ENCODE measurements around the gene HNMT. TPM values are rescaled to one million over a fixed set of nuclear protein-coding genes. Genes with fewer than 3 reads are reported as not detected.

HNMT gene
- total and polyA plus RNA-seq, 2 of the 8 experiments (the other 6 are each of a cell fraction or from before 2014, with no cell fraction given): 1.6 to 3.6 TPM

DNA sequence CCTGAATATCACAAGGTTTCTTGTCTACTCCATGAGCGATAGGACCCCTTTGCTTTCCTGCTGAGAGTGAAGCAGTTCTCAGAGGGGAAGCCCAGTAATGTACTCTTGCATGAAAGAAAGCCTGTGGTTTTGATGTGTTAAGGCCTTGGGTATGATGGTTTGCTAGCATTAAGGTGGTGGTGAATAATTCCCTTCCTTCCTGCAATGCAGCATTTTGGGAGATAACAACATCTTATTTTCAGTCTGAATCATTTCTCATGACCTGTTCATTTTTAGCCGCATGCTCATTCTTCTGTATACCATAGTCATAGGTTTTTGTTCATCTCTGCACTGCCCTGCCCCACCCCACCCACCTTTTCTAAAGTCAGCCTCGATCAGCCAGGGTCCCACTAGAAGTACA lies 66.2 kb downstream of the HNMT start:
- no peak overlapping the region for H2BK5ac ChIP-seq (ENCODE audit: low read depth, low read length)
- no peak overlapping the region for H3K4ac ChIP-seq (replicated peaks; ENCODE audit: insufficient read length, low read depth, low read length)
- H3K18ac ChIP-seq (ENCODE audit: extremely low read depth, low read length): no peak overlapping the region
- no peak overlapping the region for H2AK5ac ChIP-seq (ENCODE audit: low read depth, low read length)
- ChIA-PET CTCF (ENCODE audit: partially characterized antibody) (interaction anchor here (2.6 kb wide), 1 partner anchor 10 kb away, joined by 9 read pairs; no protein-coding TSS in a partner anchor), POLR2A (ENCODE audit: partially characterized antibody) (no interaction called here)
- H3K27me3 ChIP-seq (replicated peaks in 1 of 4; ENCODE audit: control insufficient read depth in 3 of 4, extremely low read depth in 1 of 4, insufficient read depth in 3 of 4, low read length in 3 of 4): no peaks in the 10 kb centered on the region
- no peak overlapping the region for H3K4me2 ChIP-seq (ENCODE audit: insufficient read depth in 1 of 2, low read depth in 2 of 2, low read length in 2 of 2)
- no peak overlapping the region for H4K5ac ChIP-seq (ENCODE audit: insufficient read length, low read depth, low read length)
- H2BK15ac ChIP-seq (ENCODE audit: low read length): no peak overlapping the region
- no peaks in the 10 kb centered on the region for H3K79me1 ChIP-seq (ENCODE audit: low read depth, low read length)
- H3K23ac ChIP-seq (ENCODE audit: insufficient read length): no peak overlapping the region
- peaks cover 0 to 2% of the 10 kb centered on the region in 2 experiments for H4K20me1 ChIP-seq (replicated peaks in 1 of 2; ENCODE audit: control insufficient read depth in 1 of 2, insufficient read depth in 2 of 2, low read length in 2 of 2)
- H3K9ac ChIP-seq (replicated peaks in 1 of 4; ENCODE audit: extremely low read depth in 1 of 4, low read depth in 3 of 4, low read length in 3 of 4): no peak overlapping the region
- H3K36me3 ChIP-seq (ENCODE audit: control insufficient read depth in 2 of 4, insufficient read depth in 4 of 4, low read length in 3 of 4): no peaks in the 10 kb centered on the region
- no peak overlapping the region for H3K56ac ChIP-seq (replicated peaks; ENCODE audit: insufficient read length, low read depth, low read length)
- no peak overlapping the region for H2BK12ac ChIP-seq (ENCODE audit: low read depth, low read length)
- no peaks in the 10 kb centered on the region for H3K79me2 ChIP-seq (ENCODE audit: control insufficient read depth in 1 of 2, insufficient read depth in 2 of 2, low read length in 2 of 2)
- WGBS, 2 experiments (ENCODE audit: extremely low coverage in 1 of 2, insufficient coverage in 1 of 2, insufficient read length in 1 of 2, insufficient replicate concordance in 2 of 2, low coverage in 1 of 2, low lambda C conversion rate in 2 of 2, missing lambda C conversion rate in 1 of 2): 87% methylated on average over 3 of the region's 3 CpGs; no CpG with 5 or more reads in 1 of the 2 experiments
- H2BK120ac ChIP-seq (replicated peaks; ENCODE audit: low read depth, low read length): no peak overlapping the region
- H4K8ac ChIP-seq (ENCODE audit: extremely low read depth, insufficient read depth, low read length): no peak overlapping the region
- no peak overlapping the region for H3K4me3 ChIP-seq (ENCODE audit: extremely low read depth in 1 of 4, insufficient read depth in 2 of 4, low read depth in 3 of 4, low read length in 4 of 4)
- H3K14ac ChIP-seq (ENCODE audit: insufficient read length): no peak overlapping the region
- H3K9me3 ChIP-seq (ENCODE audit: insufficient read depth in 2 of 2, low read depth in 1 of 2, low read length in 1 of 2): no peaks in the 10 kb centered on the region
- H3K23me2 ChIP-seq (ENCODE audit: low read depth, low read length): no peaks in the 10 kb centered on the region
- no peaks in the 10 kb centered on the region for H3K4me1 ChIP-seq (replicated peaks in 1 of 4; ENCODE audit: control insufficient read depth in 3 of 4, insufficient read depth in 4 of 4, low read length in 3 of 4)
- H2BK20ac ChIP-seq (ENCODE audit: low read length): no peak overlapping the region
- no peak for FAIRE-seq
- no peak overlapping the region for H3K27ac ChIP-seq (ENCODE audit: low read depth, low read length)
- DNase-seq (ENCODE audit: low read depth in 1 of 2, low spot score in 2 of 2): no peak
- H2AFZ ChIP-seq (ENCODE audit: low read length): no peak overlapping the region
- no peak overlapping the region for H4K91ac ChIP-seq (replicated peaks; ENCODE audit: insufficient read length, low read length)
- no peak for TF ChIP-seq BCL11A (IDR thresholded peaks at IDR 0.05; ENCODE audit: low read depth in 2 of 2, low read length in 2 of 2)
- TF ChIP-seq CEBPB (IDR thresholded peaks at IDR 0.05; ENCODE audit: low read depth, low read length): no peak
- no peak for TF ChIP-seq NRF1 (IDR thresholded peaks at IDR 0.05; ENCODE audit: low read depth, low read length)
- TF ChIP-seq POU5F1 (IDR thresholded peaks at IDR 0.05; ENCODE audit: low read depth, low read length): no peak
- TF ChIP-seq TAF1 (IDR thresholded peaks at IDR 0.05; ENCODE audit: low read depth, low read length): no peak
- no peak for TF ChIP-seq SRF (IDR thresholded peaks at IDR 0.05; ENCODE audit: low read depth, low read length)
- no peak for TF ChIP-seq POLR2A (IDR thresholded peaks at IDR 0.05; ENCODE audit: control extremely low read depth in 1 of 2, low read depth in 2 of 2, low read length in 2 of 2)
- no peak for TF ChIP-seq KDM4A (IDR thresholded peaks at IDR 0.05; ENCODE audit: low read depth, low read length, severe bottlenecking)
- no peak for TF ChIP-seq PHF8 (conservative IDR thresholded peaks at IDR 0.05; ENCODE audit: low read depth, low read length)
- TF ChIP-seq MAFK (IDR thresholded peaks at IDR 0.05; ENCODE audit: low read depth, low read length): no peak
- no peak for TF ChIP-seq POLR2AphosphoS5 (IDR thresholded peaks at IDR 0.05; ENCODE audit: low read depth, low read length)
- no peak for TF ChIP-seq RXRA (IDR thresholded peaks at IDR 0.05; ENCODE audit: insufficient read depth, low read depth, low read length)
- TF ChIP-seq RAD21 (IDR thresholded peaks at IDR 0.05 in 1 of 2, conservative IDR thresholded peaks at IDR 0.05 in 1 of 2; ENCODE audit: low read depth in 2 of 2, low read length in 2 of 2): no peak
- no peak for TF ChIP-seq GABPA (IDR thresholded peaks at IDR 0.05; ENCODE audit: borderline replicate concordance, insufficient read depth, low read length)
- no peak for TF ChIP-seq EP300 (IDR thresholded peaks at IDR 0.05; ENCODE audit: borderline replicate concordance in 1 of 2, low read depth in 2 of 2, low read length in 2 of 2)
- no peak for TF ChIP-seq SP4 (IDR thresholded peaks at IDR 0.05; ENCODE audit: low read length)
